Skeletal muscle satellite cell (primary cell): Measurements from ENCODE around the gene DLX4.
A peak's percentile ranks its signal among the peaks of the same experiment; 100 is the strongest.

ENCODE experiments used
- H3K27me3 ChIP-seq: 2 replicates; pipeline ENCODE4 v1.7.0; 2013; ENCODE audit warnings: low read length; ENCODE audit not compliant: control insufficient read depth, insufficient read depth
- H3K36me3 ChIP-seq: 2 replicates; pipeline ENCODE4 v1.7.0; 2013; ENCODE audit warnings: mild to moderate bottlenecking, control low read depth, low read length; ENCODE audit not compliant: insufficient read depth
- H3K4me1 ChIP-seq: 2 replicates; pipeline ENCODE4 v1.7.0; 2013; ENCODE audit warnings: low read length; ENCODE audit not compliant: control insufficient read depth, insufficient read depth
- H3K4me2 ChIP-seq: 2 replicates; pipeline ENCODE4 v1.7.0; 2013; ENCODE audit warnings: mild to moderate bottlenecking, low read length
- H3K4me3 ChIP-seq: 2 replicates; pipeline ENCODE4 v1.7.0; 2013; ENCODE audit warnings: low read length
- H3K9ac ChIP-seq: 2 replicates; pipeline ENCODE4 v1.7.0; 2013; ENCODE audit warnings: mild to moderate bottlenecking, low read depth, low read length, moderate library complexity
- H3K9me3 ChIP-seq: replicated peaks from 2 replicates; pipeline ENCODE4 v1.7.0; 2013; ENCODE audit warnings: mild to moderate bottlenecking, control low read depth, low read length

The DLX4 gene

DNA sequence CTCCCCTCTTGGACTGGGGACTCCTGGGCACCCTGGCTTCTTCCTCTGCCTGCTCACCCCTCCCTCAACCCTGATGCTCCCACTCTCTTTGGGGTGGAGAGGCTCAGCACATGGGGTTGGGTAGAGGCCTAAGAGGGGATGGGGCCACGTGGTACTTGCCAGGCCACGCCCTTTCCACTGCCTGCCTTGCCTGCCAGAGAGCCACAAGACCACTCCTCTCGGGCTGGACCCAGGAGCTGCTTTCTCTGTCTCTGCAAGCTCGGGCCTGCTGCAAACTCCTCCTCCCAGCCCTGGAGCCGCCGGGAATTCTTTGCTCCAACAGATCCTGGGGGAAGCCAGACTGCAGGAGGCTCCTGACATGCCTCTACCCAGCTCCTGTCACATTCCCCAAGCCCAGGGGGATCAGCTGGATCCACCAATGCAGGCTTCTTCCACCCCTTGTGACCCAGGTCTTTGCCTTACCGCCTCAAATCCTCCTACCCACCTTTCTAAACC is 11.8 kb downstream of the DLX4 start:
- peaks cover 44% of the 10 kb centered on the region for H3K27me3 ChIP-seq
- peaks cover 15% of the 10 kb centered on the region for H3K4me1 ChIP-seq
- no peak overlapping the region for H3K9ac ChIP-seq
- H3K9me3 ChIP-seq: no peaks in the 10 kb centered on the region
- H3K4me3 ChIP-seq: no peak overlapping the region
- H3K4me2 ChIP-seq: no peak overlapping the region
- no peaks in the 10 kb centered on the region for H3K36me3 ChIP-seq

DNA sequence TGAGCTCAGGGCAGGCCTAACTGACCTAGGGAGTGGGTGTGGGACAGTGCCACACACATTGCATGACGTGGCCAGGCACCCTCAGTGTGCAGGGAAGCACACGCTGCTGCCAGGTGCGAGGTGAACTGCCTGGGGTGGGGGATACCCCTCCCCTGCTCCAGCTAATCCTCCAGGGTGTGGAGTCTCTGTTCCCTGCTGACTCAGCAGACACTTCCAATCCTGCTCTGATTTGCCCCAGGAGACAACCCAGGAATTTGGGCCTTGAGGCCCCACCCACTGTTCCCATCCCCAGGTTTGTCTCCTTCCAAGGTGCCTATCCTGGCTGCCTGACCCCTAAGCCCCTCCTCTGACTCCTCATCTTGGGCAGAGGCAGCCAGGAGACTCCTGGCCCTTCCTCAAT is 15.3 kb downstream of the DLX4 start:
- no peak overlapping the region for H3K4me2 ChIP-seq
- H3K9me3 ChIP-seq: no peaks in the 10 kb centered on the region
- H3K36me3 ChIP-seq: no peaks in the 10 kb centered on the region
- H3K4me1 ChIP-seq: peaks cover 32% of the 10 kb centered on the region
- no peak overlapping the region for H3K9ac ChIP-seq
- peaks cover 31% of the 10 kb centered on the region for H3K27me3 ChIP-seq
- H3K4me3 ChIP-seq: no peak overlapping the region

- no peak overlapping the region for H3K9ac ChIP-seq
- no peaks in the 10 kb centered on the region for H3K36me3 ChIP-seq
- H3K4me2 ChIP-seq: no peak overlapping the region
- H3K9me3 ChIP-seq: no peaks in the 10 kb centered on the region
- H3K4me3 ChIP-seq: no peak overlapping the region
- H3K4me1 ChIP-seq: peaks cover 32% of the 10 kb centered on the region
- H3K27me3 ChIP-seq: peaks cover 26% of the 10 kb centered on the region
Observed at GRCh38 chr17:49984776-49985175, 15.8 kb downstream of the DLX4 start.

DNA sequence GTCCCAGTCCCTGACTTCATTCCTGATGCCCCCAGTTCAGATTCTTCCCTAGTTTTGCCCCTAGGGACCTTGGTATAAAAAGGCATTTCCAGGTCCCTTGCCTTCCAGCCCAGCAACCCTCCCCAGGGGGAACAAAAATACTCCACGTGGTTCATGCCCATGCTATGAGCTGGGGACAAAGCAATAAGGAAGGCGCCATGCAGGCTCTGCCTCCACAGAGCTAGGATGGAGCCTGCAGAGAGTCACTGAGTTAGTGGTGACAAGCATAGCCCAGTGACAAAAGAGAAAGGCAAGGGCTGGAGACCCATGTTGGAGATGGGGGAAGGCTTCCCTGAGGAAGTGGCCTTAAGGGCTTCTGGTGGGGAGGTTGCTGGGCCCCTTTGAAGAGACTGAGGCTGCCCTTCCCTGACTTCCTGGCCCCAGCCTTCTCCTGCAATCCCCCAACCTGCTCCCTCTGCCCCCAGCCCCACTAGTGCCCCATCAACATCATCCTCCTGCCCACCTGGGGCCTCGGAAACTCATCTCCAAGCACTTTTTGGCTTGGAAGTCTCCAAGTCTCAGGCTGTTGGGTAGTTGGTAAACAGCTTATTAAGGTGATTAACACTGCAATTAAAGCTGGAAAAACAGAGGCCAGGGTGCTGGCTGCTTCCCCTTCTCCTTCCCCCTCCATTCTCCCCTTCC is 16.5 kb downstream of the DLX4 start:
- Histone ChIP-seq H3K9ac (no peak overlapping the region), H3K4me3 (no peak overlapping the region), H3K4me2 (no peak overlapping the region), H3K27me3 (peaks cover 23% of the 10 kb centered on the region), H3K9me3 (no peaks in the 10 kb centered on the region), H3K36me3 (no peaks in the 10 kb centered on the region), H3K4me1 (peaks cover 32% of the 10 kb centered on the region)

- peaks cover 19% of the 10 kb centered on the region for H3K27me3 ChIP-seq
- no peak overlapping the region for H3K4me2 ChIP-seq
- no peak overlapping the region for H3K4me3 ChIP-seq
- H3K4me1 ChIP-seq: peaks cover 32% of the 10 kb centered on the region
- no peak overlapping the region for H3K9ac ChIP-seq
- no peaks in the 10 kb centered on the region for H3K9me3 ChIP-seq
- H3K36me3 ChIP-seq: no peaks in the 10 kb centered on the region
Observed at GRCh38 chr17:49986396-49987289, 17.7 kb downstream of the DLX4 start.

DNA sequence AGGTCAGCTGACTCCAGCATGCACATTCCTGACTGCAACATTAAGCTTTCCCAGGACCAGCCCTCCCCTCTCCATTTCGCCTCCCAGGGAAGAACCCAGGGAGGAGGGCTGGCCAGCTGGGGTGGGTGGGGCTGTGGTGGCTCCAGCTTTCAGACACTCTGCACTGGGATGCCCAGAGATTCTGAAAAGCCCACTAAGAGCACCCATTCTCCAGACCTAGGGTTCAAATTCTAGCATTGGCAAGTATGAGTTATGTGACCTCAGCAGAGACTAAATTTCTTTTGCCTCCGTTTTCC is 18.2 kb downstream of the DLX4 start:
- no peaks in the 10 kb centered on the region for H3K9me3 ChIP-seq

GRCh38 chr17:49987681-49988441 is 18.9 kb downstream of the DLX4 start:
- H3K4me2 ChIP-seq: peak overlapping the region; percentile 64
- H3K36me3 ChIP-seq: no peaks in the 10 kb centered on the region
- peak overlapping the region; percentile 48 for H3K9ac ChIP-seq
- H3K27me3 ChIP-seq: peaks cover 17% of the 10 kb centered on the region
- peak overlapping the region; percentile 12 for H3K4me3 ChIP-seq
- no peaks in the 10 kb centered on the region for H3K9me3 ChIP-seq
- H3K4me1 ChIP-seq: peaks cover 32% of the 10 kb centered on the region

More for the DNA sequence above, 18.2 kb downstream of the DLX4 start:
- Histone ChIP-seq H3K4me2 (peak overlapping the region; percentile 64), H3K9ac (no peak overlapping the region), H3K27me3 (peaks cover 17% of the 10 kb centered on the region), H3K36me3 (no peaks in the 10 kb centered on the region), H3K4me3 (no peak overlapping the region), H3K4me1 (peaks cover 32% of the 10 kb centered on the region)

DNA sequence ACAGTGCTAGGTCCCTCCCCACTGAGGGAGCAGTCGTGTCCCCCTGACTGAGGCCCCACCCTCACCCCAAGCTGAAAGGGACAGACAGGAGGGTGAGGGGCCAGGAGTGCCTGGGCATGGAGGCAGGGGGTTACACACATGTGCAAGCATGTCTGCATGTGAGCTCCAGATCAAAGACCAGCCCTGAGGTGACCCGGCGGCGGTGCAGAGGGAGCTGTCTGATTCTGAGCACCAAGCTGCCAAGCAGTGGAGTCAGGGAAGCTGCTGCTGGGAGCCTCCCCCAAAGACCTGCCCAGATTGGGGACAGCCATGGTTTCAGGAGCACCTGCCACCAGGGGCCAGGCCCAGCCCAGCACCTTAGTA is 20.5 kb downstream of the DLX4 start:
- Histone ChIP-seq H3K4me3 (no peak overlapping the region), H3K27me3 (peaks cover 31% of the 10 kb centered on the region), H3K4me2 (no peak overlapping the region), H3K4me1 (peaks cover 35% of the 10 kb centered on the region), H3K36me3 (no peaks in the 10 kb centered on the region), H3K9me3 (no peaks in the 10 kb centered on the region), H3K9ac (no peak overlapping the region)

DNA sequence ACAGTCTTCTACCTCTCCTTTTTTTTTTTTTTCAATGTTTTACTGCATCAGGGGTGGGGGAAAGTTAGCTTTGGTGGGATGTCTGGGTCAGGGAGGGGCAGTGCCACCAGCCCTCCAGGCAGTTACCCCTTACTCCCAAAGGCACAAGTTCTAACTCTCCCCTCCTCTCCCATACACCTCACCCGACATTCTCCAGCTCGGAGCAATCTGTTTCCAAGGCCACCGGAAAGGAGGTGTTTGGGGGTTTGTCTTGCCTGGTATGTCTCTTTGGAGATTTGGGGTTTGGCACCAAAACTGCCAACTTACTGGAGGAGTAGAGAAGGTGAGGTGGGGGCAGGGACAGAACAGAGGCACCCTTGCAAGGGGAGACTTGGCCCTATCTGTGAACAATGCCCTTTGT is 21.3 kb downstream of the DLX4 start:
- Histone ChIP-seq H3K4me1 (peaks cover 37% of the 10 kb centered on the region), H3K36me3 (no peaks in the 10 kb centered on the region), H3K4me2 (no peak overlapping the region), H3K4me3 (no peak overlapping the region), H3K27me3 (peaks cover 35% of the 10 kb centered on the region), H3K9me3 (no peaks in the 10 kb centered on the region), H3K9ac (no peak overlapping the region)

DNA sequence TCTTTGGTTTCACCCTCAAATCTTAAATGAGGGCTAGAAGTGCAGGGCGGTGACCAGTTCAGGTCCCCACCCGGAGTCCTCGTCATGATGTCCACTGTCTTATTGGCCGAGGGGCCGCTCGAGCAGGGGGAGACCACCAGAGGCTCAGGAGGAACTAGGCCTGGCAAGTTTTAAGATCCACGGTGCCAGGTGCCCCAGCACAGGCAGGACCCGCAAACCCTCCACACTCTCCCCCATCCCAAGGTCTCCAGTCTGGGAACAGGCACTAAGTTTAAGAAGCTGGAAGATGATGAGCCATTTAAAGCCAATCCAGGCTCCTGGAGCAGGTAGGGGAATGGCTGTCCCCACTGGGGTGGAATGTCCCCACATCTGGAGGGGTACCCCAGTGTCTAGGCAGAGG is 21.9 kb downstream of the DLX4 start:
- Histone ChIP-seq H3K4me2 (no peak overlapping the region), H3K36me3 (no peaks in the 10 kb centered on the region), H3K27me3 (peaks cover 40% of the 10 kb centered on the region), H3K4me1 (peaks cover 35% of the 10 kb centered on the region), H3K9me3 (no peaks in the 10 kb centered on the region), H3K9ac (no peak overlapping the region), H3K4me3 (no peak overlapping the region)

DNA sequence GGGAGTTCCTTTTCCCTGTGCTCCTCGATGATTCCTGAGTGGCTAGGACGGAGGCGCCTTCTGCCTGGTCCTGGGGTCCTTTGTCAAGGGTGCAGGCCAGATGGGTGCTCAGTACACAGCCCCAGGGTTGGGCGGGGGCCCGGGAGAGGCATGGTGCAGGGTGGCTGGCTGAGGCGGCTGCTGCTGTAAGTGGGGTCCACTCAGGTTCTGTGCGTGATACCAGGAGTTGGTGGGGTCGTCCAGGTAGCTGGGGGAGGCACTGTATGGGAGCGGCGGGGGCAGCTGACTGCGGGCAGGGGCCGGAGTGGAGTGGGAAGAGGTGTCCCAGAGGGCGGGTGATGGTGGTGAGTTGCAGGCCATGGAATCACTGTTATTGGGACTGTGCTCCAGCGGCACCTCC is 22.4 kb downstream of the DLX4 start:
- H3K9me3 ChIP-seq: no peaks in the 10 kb centered on the region
- no peak overlapping the region for H3K4me2 ChIP-seq
- H3K4me3 ChIP-seq: no peak overlapping the region
- peaks cover 40% of the 10 kb centered on the region for H3K27me3 ChIP-seq
- no peaks in the 10 kb centered on the region for H3K36me3 ChIP-seq
- peaks cover 30% of the 10 kb centered on the region for H3K4me1 ChIP-seq
- no peak overlapping the region for H3K9ac ChIP-seq
